Measurements from ENCODE around the gene LUZP2.
"Not testable (repeated sequence)": the region's sequence is repeated elsewhere in the genome, so short reads cannot be mapped to it uniquely, and the experiment has no call there.

LUZP2 gene

DNA sequence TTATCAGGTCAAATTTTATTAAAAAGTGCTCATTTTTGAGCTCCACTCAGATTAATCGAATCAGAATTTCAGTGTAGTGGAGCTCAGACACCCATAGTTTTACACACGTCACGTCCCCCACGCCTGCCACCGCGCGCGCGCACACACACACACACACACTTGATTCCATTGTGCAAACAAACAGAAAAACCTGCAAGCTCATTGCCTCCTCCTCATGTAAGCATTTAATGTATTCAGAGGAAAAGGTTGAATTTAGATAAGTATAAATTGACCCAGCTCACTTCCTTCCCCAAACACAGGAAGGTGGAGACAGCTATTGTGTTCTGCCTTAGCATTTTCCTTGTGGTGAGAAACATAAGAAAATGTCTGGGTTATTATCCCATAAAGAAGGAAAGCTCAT is 336.7 kb downstream of the LUZP2 start:
- no peak for DNase-seq

- DNase-seq, result no peak
Measured at GRCh38 chr11:24837112-24837511, 340.3 kb downstream of the LUZP2 start.

DNA sequence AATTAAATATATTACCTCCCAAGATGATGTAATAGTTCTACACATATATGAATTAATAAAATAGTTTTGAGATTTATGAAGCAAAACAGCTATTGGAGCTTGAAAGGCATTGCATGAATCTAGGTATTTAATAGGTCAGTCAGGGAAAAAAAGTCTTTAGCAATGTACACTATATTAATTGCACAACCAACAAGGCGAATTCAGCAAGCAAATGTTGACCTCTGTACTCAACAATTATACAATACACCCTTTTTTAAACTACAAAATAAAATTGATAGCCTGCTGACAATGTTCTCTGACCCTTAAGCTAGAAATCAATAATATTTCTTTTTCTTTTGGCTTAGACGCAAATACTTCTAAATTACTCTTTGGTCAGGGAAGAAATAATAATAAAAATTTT is 345.5 kb downstream of the LUZP2 start:
- DNase-seq, result no peak

- DNase-seq, result no peak
Measured at GRCh38 chr11:24844406-24844805, 347.6 kb downstream of the LUZP2 start.

DNA sequence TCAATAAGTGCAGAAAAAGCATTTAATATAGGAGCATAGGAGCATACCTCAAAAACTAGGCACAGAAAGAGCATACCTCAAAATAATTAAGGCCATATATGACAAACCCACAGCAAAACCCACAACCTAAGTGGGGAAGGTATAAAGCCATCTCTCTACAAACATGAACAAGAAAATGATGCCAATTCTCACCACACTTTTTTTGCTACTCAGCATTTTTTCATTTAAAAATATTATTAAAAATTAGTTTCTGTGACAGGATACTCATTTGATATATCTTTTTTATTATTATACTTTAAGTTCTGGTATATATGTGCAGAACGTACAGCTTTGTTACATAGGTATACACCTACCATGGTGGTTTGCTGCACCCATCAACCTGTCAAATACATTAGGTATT is 352.0 kb downstream of the LUZP2 start:
- no peak for DNase-seq

- DNase-seq, result no peak
Measured at GRCh38 chr11:24855951-24856350, 359.1 kb downstream of the LUZP2 start.

DNA sequence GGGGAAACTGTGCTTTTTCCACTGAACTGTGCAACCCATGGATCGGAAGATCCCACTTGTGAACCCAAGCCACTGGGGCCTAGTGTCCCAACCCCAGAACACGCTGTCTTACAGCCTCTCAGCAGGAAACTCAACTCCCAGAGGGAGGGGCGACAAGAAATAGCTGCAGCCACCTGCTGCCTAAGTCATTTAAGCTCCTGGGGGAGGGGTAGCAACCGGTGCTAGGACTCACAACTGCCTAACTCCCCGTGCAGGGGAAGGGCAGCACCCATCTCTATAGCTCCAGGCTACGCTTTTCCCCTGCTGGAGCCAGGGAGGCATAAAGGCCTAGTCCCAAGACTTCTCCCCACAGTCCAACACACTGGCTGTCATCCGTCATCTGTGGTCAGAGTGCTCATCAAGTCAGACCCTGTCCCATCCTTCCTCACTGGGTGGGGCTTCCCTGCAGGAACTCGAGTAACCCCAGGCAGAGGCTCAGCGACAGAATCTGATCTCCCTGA is 363.0 kb downstream of the LUZP2 start:
- no peak for DNase-seq

DNA sequence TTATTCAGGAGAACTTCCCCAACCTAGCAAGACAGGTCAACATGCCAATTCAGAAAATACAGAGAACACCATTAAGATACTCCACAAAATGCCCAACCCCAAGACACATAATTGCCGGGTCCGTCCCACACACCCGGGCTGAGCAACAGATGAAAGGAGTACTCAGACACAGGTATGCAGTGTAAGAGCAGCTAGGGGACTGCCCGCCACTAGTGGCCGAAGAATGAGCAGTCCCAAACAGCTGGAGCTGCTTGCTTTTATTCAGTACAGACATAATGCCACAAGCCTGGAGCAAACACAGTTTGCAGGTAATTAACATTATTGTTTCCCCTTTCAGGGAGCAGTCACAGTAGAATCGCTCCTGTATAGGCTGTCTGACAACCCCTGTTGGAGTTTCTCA is 364.6 kb downstream of the LUZP2 start:
- DNase-seq, result no peak

- no peak for DNase-seq
Measured at GRCh38 chr11:24866743-24867142, 369.9 kb downstream of the LUZP2 start.

DNA sequence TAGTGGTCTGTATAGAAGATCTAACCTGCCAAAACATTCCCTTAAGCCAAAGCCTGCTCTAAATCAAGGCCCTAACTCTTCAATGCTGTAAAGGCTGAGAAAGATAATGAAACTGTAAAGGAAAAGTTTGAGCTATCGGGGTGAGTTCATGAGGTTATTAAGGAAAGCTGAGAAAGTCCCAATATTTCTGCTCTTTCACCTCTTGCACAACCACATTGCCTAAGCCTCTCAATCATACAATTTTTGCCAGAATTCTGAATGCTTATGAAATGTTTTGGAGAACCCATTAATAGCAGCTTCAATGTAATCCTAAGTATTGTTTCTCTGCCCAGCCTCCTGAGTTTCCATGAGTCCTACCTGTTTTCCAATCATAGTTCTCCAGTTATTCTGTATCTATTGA is 373.2 kb downstream of the LUZP2 start:
- no peak for DNase-seq

DNA sequence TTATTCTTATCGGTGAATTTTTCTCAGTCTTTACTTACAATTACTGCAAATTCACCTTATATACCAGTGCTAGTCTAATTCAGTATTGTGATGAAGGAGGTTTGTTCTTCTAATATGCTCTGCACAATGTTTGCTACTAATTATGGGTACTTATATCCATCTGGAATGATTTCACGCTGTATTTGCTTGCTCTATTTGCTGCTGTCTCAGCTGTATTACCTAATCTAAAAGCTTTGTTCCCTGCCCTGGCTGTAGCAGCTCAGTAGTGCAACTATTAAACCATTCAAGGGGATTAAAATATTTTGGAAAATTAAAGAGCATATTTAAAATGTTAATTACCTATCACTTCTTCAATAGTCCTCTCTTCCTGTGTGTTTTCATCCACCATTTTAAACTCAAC is 375.3 kb downstream of the LUZP2 start:
- no peak for DNase-seq

- DNase-seq, result no peak
Measured at GRCh38 chr11:24872651-24873311, 375.9 kb downstream of the LUZP2 start.

DNA sequence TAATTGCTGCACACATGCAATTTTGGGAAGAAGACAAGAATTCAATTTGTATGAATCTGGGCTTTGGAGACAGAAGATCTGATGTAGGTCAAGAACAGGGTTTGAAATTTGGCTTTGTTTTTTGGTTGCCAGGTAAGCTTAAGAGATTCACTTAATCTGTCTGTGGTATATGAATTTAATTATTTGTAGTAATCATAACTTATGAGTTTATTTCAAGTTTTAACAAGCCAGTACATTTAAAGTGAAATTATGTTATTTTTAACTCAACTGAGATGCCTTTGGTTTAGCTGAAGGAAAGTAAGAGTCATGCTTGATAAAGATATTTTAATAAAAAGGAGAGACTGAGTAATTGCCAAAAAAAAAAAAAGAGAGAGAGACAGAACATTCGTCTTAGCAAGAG is 384.1 kb downstream of the LUZP2 start:
- no peak for DNase-seq

GRCh38 chr11:24885580-24886173 is 388.8 kb downstream of the LUZP2 start:
- DNase-seq, result no peak

- no peak for DNase-seq
Measured at GRCh38 chr11:24886880-24887619, 390.2 kb downstream of the LUZP2 start.

GRCh38 chr11:24890426-24890825 is 393.6 kb downstream of the LUZP2 start:
- DNase-seq, result no peak

GRCh38 chr11:24891845-24892492 is 395.1 kb downstream of the LUZP2 start:
- not testable (repeated sequence) for DNase-seq

- no peak for DNase-seq
Measured at GRCh38 chr11:24896118-24896835, 399.4 kb downstream of the LUZP2 start.

DNA sequence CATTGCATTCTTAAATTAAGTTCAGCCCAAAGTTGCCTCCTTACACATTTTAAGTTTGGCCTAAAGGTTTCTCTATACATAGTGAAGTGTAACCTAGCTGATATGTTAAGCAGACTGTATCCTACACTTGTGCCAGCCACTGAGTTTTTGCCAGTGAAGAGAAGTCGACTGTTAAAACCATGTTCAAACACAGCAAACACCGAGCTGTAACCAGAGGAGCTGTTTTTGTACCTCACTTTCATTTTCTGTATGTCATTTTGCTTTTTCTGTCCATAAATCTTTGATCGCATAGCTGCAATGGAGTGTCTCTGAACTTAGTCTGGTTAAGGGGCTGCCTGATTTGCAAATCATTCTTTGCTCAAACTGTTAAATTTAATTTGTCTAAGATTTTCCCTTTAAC is 403.7 kb downstream of the LUZP2 start:
- no peak for DNase-seq

- no peak for DNase-seq
Measured at GRCh38 chr11:24900960-24901549, 404.2 kb downstream of the LUZP2 start.

DNA sequence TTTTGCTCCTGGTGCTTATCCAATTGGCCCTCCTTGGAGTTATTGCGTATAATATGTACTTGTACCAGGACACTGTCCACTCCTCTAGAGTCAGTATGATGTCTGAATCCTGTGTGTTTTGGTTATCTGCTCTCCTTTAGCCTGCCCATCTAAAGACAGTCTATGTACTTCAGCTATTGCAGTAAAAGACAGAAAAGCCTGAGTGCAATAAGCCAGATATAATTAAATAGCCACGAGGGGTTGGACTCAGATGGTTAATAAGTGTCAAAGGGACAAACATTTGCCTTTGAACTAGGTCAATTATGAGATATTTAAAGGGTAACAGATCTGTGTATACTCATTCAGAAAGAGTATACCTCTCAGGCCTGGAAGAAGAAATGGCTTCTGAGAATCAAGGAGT is 406.7 kb downstream of the LUZP2 start:
- DNase-seq, result no peak

- no peak for DNase-seq
Measured at GRCh38 chr11:24925091-24925490, 428.2 kb downstream of the LUZP2 start.
